GM23248 (cell line): Measurements from ENCODE around the gene CTBP2.

Experiments used
- EZH2 ChIP-seq: fragments of 200-600 bp; sonication (generic); IDR thresholded peaks from 2 replicates; pipeline ENCODE4 v1.6.1; 2018; ENCODE audit warnings: antibody characterized with exemption, mild to moderate bottlenecking; ENCODE audit not compliant: insufficient read depth, poor library complexity, severe bottlenecking
- EZH2phosphoT487 ChIP-seq: fragments of 200-600 bp; sonication (generic); IDR thresholded peaks from 2 replicates; pipeline ENCODE4 v1.6.1; 2018; ENCODE audit warnings: antibody characterized with exemption, moderate library complexity, mild to moderate bottlenecking, low read depth; ENCODE audit not compliant: insufficient read depth

DNA sequence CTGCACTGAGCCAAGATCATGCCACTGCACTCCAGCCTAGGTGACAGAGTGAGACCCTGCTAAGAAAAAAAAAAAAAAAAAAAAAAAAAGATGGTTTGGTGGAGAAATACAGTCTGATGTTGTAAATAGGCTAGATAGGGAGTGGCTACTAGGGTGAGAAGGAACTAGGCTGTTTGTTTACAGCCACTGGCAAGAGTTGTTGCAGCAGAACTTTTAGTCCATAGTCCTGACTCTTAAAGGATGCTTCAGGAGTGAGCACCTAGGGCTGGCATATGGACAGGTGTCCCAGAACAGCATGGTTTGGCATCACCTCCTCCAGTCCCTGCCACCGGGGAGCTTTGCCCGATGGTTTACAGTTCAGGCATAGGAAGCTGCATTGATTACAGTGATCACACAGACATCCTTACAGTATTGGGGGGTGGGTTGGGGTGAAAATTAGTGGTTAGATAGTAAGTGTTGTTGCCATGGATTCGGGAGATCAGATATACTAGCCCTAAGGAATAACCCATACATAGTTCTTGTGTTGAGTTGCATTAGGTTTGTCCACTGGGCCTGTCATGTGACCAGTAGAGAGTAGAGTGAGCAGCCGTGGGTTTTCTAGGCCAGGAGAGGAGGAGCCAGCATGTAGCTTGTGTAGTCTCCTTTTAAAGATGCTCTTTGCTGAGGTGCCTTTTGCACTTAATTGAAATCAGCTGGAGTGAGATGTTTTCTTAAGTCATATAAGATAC, 182.6 kb downstream of the CTBP2 start:
- TF ChIP-seq EZH2phosphoT487, result no peak
- no peak for TF ChIP-seq EZH2
